ENCODE data around the gene MAGEA9B.
"Not testable (repeated sequence)": the region's sequence is repeated elsewhere in the genome, so short reads cannot be mapped to it uniquely, and the experiment has no call there.

The MAGEA9B gene

DNA sequence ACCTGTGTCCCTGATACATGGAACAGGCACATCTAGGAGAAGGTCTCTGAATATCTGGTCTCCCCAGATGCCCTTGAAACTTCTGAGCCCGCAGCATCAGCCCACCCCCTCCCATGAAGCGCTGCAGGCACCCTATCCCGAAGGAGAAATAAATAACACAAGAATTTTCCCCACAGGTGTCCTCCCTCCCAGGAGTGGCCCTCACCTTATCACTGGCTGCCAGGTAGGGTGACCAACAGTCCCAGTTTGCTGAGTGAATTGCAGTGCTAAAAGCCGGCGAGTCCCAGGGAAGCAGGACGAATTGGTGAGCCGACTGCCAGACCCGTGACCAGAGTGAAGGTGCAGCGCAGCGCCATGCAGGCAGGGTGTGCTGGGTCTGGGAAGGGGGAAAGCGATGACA lies 53.3 kb downstream of the MAGEA9B start:
- DNase-seq = not testable (repeated sequence)

DNA sequence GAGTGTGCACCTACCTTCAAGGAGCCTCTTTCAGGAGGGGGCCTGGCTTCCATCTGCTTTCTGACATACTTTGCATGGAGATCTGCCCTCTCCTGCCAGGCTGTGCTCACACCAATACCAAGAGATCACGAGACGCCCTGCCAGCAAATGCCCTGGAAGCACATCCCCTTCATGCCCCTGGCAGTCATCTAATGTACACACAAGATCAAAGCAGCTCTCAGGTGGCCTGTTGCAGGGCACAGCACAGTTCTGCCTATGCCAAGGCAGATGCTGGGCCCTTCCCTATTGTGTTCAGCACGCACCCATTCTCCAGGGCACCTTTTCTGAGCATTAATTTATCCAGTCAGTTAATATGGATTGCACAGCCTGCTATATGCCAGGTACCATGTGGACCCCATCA lies 54.4 kb downstream of the MAGEA9B start:
- not testable (repeated sequence) for DNase-seq

All from activated CD4-positive, alpha-beta T cell treated with anti-CD3 and anti-CD28 coated beads, Interleukin-2, amount 50 U/mL, for 1 hour (primary cell).